ENCODE results near the gene KIFAP3.

- TF ChIP-seq CTCF (IDR thresholded peaks at IDR 0.05; ENCODE audit: insufficient read depth, low read length) (no peak), GABPA (IDR thresholded peaks at IDR 0.05; ENCODE audit: low read depth) (no peak), REST (IDR thresholded peaks at IDR 0.05; ENCODE audit: insufficient replicate concordance, low read depth) (no peak), POLR2AphosphoS5 (IDR thresholded peaks at IDR 0.05; ENCODE audit: low read depth) (no peak)
These were observed 10.6 kb upstream of the KIFAP3 start for GRCh38 chr1:170085091-170085490.

All from HL-60 (cell line).